HUDEP-2 (cell line): ENCODE measurements around the gene IP6K1.

Experiments
- DNase-seq, 76 experiments: peaks; one replicate each; lab custom pipeline; 2025; ENCODE audit not compliant: unreplicated experiment in 76 of 76; lab: John Stamatoyannopoulos, UW

The IP6K1 gene

DNA sequence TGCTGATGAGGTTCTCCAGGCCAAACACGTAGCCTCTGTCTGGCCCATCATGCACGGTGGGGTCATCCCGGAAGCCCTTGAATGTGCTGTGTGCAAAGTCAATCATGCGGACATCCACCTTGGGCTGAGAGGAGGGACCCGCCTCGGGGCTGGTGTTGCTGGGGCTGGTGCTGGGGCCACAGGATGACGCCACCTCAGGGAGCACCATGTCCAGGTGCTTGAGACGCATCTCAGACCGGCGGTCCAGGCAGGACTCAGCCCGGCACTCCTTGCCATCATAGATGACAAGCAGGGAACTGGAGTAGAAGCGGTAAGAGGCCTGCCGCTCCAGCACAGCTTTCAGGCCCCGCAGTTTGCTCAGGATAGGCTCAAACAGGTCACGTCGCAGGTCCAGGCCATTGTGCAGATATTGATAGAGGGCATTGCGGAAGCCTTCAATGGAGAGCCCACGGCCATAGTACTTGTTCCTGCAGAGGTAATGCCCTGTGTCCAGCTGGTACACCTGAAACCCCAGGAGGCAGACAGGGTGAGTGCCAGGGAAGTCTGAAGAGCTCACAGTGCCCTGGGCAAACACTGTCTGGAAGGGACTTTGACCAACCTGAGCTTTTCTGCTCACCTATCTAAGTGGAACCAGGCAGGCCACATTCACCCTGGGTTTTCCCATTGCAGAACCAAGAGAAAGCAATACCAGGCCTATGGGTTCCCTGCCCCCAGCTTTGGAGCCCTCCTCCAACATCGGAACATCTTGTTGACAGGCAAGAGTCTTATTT, 59.0 kb downstream of the IP6K1 start:
- no peak for DNase-seq

DNA sequence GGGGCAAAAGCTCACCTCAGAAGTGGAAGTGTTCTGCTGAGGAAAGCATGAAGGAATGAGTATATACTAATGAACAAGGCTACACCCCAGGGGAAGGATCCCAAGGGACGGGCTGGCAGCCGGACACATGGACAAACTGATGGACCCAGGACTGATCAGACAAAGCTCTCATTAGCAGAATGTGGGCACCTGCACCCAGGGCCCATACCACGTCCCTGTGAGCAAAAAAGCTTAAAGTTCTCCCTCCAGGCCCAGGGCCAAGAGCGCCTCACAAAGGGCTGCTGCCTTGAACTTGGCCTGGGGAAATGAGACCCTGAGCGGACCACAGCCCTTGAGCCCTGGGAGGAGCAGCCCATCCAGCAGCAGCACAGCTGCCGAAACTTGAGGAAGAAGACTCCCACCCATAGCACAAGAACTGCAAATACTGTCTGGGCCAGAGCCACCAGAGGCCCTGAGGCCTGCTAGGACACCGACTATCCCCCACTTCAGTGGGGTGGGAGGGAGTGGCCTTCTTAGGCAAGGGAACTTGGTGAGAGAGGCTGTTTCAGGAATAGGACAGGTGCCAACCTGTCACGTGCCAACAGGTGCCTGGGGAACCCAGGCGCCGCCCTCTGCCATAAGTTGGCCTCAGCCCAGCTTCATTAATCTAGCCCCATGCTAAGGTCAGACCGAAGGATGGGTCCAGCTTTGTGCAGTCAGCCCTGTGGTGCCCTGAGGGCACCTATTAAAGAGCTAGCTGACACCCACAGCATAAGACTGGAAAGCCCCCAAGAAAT, 60.2 kb downstream of the IP6K1 start:
- DNase-seq, result peak in 1 of 76 experiments; percentile 14

DNA sequence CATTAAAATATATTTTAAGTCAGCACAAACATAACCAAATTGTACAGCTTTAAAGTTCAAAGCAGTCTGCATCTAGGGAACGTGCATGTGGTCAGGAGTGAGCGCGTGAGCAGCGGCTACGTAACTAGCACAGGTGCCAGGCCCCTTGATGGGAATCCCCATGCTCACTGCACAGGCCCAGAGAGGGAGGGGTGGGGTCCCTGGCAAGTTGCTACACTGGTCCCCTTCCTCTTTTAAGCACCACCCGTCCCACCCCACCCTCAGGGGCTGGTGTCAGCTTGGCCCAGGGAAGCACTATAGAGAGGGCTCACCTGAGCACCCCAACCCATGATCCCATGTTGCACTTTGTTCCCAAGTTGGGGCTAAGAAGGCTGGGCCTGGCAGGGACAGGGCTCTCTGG, 61.8 kb downstream of the IP6K1 start:
- no peak for DNase-seq

DNA sequence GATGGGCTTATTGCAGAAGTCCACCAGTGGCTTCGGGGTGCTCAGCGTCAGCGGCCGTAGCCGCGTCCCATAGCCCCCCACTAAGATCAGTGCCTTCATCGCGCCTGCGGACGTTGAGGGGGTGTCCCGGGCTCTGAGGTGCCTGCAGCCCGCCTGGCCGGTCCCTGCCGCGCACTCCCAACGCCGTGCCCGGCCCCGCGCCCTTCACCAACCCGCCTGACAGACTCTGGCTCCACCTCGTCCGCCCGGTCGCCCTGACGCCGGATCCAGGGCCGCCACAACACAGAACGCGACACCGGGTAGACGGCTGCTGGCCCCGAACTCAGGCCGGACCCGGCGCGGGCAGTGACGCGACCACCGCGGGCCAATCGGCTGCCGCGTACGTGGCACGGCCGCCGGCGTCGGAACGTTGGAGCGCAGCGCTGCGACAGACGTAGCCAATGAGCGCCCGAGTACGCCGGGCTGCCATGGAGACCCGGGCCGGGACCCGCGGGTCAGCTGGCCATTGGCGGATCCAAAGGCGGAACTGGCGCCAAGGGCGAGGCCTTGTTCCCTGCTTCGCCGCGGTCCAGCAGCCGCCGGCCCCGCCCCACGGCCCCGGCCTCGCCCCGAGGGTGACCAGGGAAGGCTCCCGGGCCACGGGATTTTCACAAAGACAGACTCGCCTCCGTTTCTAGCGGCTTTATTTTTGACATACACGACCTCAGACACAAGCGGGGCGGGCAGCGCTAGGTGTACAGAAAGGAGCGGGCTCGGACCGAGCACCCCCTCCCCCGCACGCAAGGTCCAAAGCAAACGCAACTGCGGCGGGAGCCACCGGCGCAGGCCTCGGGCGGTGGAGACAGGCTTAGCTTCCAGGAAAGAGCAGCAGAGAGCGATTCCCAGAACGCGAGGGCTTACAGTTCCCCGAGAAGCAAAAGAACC, 62.5 kb downstream of the IP6K1 start, which contains the start of gene GMPPB:
Gene GMPPB, minus strand, starts transcription at position 324 of the 924 bp plus-strand sequence. Its CDS starts 225 bp downstream, at position 99.
- DNase-seq, result peak in 75 of 76 experiments; percentile 27 to 97 (median 93)

DNA sequence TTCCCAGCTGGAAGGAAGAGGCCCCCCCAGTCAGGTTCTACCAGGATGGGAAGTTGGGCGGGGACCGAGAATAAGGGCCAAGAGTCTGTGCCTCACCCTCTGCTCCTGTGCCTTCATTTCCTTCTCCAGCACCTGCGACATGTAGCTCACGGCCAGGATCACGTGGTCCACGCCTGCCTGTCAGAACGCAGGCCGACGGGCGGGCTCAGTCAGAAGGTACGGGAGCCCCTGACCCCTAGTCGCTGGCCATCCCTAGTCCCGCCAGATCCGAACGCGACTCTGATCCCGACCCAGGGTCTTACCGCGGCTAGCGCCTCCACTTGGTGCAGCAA, 63.1 kb downstream of the IP6K1 start:
- peak in 43 of 76 experiments; percentile 7 to 55 (median 33) for DNase-seq

DNA sequence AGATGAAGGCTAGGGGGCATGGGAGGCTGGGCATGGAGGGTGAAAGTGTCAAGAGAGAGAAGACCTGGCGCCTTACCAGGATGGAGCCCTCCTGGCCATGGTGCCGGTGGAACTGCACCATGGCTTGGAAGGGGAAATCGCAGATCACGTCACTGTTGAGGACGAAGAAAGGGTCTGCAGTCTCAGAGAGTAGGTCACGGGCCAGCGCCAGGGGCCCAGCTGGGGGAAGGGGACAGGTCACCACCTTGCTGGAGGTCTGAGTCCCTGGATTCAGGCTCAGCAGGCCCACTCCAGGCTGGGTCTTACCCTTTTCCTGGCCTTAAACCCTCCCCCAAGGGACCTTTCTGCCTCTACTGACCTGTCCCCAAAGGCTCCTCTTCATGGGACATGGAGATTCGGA, 63.4 kb downstream of the IP6K1 start:
- no peak for DNase-seq

DNA sequence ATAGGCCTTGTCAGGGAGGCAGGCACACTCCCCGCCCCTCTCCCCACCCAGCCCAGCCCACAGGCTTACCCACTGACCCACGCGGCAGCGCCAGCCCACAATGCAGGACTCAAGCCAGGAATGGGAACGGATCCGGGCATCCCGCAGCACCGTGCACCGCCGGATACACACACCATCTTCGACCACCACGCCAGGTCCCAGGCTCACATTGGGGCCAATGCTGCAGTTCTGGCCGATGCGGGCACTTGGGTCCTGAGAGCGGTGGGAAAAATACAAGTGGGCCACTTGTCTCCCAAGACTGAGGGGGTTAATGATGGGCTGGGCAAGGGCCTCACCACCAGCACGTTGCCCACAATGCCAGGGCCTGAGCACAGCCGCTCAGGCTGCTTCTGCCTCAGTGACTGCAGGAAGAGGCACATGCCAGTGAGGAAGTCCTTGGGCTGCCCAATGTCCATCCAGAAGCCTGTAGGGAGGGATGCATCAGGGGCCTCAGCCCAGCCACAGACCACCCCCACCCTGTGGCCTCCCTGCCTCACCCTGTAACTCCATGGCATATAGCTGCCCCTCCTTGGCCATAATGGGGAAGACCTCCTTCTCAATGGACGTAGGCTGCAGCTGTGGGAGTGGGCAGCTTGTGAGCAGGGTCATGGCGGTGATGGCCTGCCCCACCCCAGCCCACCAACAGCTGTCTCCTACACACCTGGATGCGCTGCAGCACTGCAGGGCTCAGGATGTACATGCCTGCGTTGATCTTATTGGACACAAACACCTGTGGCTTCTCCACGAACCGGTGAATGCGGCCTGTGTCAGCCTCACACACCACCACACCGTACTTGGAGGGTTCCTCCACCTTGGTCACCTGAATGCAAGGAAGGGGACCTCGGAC, 64.2 kb downstream of the IP6K1 start:
- no peak for DNase-seq

DNA sequence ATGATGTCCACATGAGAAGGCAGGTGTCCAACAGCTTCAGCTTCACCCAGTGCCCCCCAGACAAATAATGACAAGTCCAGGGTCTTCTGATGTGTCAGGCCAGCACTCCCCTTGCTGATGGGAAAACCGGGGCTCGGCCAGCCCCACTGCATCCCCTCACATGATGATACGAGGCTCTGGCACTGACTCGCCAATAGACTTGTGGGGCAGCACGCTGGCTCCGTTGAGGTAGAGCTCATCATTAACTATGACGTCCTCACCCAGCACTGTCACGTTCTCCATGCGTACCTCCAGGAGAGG, 64.8 kb downstream of the IP6K1 start:
- DNase-seq, result no peak

DNA sequence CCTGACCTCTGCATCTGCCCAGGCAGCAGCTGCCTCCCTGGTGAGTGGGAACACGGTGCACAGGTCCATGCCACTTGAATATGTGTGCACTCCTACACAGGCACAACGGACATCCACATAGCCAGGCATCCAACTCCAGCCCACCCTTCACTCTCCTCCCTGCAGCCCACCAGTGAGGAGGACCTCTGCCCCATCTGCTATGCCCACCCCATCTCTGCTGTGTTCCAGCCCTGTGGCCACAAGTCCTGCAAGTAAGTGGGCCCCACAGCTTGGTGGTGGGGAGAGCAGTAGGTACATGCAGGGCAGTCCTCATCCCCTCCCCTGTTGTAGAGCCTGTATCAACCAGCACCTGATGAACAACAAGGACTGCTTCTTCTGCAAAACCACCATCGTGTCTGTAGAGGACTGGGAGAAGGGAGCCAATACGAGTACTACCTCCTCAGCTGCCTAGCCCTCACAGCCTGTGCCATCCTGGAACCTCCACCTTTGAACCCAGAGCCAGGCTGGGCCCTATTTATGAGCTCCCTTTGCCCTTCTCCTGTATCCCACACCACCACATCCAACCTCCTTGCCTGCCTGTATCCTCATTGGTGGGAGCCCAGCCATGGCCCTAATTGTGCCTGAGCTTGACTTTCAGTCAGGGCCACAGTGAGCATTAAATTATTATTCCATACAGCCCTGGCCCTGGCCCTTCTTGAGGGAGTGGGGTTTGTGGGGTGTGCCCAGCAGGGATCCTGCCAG, 65.3 kb downstream of the IP6K1 start:
- peak in 2 of 76 experiments; percentile 2 to 3 for DNase-seq

DNA sequence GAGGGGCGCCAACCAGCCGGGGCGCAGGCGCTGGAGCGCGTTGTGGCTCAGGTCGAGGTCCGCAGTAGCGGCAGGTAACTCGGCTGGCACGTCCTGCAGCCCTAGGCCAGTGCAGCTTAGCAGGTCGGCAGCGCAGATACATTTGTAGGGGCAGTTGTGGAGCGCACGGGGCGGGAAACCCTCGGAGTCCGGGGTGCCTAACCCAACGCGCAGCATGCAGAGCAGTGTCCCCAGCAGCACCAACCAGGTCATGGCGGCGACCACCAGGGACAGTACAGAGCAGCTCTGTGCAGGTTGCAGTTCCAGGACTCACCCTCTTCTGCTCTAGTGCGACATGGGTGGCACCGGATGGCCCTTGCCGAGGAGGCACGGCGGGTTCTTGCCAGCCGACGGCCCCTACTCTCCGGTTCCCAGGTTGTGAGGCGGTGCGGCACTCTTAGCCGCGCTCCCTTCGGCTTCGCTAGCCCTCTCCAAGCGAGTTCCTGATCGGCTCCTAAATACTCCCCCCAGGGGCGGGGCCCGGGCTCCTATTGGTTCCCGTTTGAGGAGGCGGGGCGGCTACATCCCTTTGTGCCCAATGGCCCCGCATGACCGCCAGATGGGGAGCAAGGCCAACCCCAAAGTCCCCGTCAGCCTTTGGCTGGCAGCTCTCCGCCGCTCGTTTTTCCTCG, 67.0 kb downstream of the IP6K1 start, which contains the start of gene AMIGO3:
Gene AMIGO3, minus strand, starts transcription at position 471 of the 671 bp plus-strand sequence. Its CDS starts 219 bp downstream, at position 252.
- DNase-seq, result peak in 68 of 76 experiments; percentile 14 to 97 (median 82)

DNA sequence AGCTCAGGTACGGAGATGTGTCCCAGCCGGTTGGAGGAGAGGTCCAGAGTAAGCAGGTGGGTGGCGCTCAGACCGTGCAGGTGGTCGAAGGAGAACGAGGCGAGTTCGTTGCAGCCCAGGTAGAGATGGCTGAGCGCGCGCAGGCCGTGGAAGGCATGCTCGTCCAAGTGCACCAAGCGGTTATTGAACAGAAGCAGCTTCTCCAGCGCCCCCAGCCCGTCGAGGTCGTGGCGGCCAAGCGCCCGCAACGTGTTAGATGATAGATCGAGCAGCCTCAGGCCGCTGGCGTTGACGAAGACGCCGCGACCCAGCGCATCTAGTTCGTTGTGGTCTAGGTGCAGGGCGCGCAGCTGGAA, 67.5 kb downstream of the IP6K1 start:
- DNase-seq, result no peak

DNA sequence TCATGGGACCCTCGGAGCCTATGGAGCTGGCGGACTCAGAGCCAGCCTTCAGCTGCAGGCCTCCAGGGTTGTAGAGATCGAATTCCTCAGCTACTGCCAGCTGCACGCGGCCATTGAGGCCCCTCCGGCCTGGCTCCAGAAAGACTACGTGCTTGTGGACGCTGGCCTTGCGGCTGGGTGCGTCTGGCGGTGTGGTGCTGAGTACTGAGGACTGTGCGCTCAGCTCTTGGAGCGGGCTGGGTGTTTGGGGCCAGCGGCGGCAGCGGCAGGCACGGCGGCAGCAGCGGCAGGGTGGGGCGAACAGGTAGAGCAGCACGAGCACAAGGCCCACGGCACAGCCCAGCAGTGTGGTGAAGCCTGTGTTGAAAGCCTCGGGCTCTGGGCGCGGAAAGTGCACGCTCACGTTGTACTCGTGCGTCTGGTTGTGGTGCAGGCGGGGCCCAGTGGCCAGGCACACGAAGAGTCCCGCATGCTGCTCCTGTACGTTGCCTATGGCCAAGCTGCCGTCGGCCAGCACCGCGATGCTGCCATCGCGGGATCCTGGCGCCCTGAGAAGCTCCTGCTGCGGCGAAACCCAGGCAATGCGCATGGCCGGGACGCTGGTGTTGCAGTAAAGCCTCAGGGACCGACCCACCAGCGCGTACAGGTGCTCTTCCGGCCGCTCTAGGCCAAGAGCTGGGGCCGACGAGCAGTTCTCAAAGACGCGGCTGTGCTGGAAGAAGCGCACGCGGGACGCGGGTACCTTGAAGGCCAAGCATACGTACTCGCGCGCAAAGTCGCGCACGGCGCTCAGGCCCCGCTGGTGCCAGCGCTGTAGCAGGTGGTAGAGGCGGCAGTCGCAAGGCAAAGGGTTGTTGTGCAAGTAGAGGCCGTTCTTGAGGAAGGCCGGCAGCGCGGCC, 68.1 kb downstream of the IP6K1 start:
- no peak for DNase-seq

DNA sequence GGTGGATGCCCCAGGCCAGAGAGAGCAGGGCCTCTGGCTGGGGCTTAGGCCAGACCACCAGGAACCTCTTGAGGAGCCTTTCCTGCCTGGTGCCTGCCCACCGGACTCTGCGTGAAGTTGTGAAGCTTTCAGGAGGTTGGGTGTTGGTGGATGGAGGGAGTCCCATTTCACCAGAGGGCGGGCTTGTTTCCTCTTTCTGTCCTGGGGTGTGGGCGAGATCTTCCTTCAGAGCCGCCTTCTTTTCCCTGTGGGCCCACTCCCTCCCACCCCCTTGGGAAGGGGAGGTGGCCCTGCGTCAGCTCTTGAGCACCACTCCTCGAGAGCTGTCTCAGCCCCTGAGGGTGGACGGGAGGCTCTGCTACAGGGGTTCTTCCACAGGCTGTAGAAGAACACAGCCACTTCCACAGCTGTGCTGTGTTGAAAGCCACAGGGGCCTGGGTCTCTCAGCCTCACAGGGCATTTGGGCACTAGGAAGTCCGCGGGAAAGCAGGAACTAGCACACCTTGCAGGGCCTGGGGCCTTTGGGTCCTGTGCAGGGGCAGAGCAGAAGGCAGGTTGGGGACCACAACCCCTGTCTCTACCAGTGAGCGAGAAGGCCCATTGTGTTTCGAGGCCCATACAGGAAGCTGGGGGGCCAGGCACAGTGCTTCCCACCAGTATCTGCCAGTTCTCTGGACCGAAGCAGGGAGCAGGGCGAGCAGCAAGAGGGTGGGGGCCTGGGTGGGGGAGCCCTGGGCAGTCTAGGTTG, 69.0 kb downstream of the IP6K1 start:
- no peak for DNase-seq

DNA sequence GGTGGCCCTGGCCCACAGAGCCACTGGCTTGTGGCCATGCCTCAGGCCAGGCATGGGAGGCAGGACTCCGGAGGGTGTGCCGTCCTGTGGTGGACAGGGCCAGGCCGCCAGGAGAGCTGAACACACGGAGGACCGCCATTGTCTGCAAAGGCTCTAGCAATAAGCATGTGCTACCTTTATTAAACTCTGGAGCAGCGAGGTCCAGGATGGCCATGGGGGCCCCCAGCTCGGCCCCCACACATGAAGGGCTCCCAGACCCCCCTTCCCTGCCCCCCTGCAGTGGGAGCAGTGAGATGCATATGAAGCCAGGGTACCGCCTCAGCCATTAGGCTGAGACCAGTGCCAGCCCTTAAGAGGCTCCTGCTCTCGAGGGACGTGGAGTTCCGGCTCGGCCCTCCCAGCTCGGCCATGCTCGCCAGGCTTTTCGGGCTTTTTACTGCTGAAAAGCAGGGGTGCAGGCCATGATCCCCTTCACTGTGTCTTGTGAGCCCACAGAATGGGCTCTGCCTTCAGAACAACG, 69.6 kb downstream of the IP6K1 start:
- no peak for DNase-seq

DNA sequence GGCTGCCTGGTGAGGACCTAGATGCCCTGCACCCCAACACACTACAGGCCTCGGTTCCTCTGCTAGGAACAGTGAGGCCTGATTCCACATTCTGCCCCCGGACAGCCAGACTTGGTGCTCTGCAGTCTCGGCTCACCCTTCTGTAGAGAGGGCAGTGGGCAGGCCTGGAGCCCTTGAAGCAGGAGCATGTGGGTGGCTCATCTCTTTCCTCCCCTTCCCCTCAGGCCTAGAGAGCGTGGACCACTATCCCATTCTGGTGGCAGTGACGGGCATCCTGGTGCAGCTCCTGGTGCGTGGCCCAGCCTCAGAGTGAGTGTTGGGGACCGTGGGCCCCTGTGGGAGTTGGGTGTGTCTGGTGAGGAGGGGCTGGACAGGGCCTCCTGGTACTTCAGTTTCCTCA, 70.2 kb downstream of the IP6K1 start:
- DNase-seq, result no peak

DNA sequence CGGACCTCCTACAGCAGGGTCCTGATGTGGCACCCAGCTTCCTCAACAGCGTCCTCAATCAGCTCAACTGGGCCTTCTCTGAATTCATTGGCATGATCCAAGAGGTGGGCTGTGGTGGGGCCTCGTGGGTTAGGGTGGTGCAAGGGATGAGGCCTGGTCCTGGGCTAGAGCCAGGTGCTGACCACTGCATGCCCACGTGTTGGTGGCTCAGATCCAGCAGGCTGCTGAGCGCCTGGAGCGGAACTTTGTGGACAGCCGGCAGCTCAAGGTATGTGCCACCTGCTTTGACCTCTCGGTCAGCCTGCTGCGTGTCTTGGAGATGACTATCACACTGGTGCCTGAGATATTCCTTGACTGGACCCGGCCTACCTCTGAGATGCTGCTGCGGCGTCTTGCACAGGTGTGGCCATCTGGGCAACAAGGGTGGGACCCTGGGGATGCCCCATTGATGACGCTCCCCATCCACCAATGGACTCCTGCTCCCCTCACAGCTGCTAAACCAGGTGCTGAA, 70.7 kb downstream of the IP6K1 start:
- DNase-seq, result no peak
